Measurements from ENCODE around the gene FOS. TPM values are rescaled to one million over a fixed set of nuclear protein-coding genes. Genes with fewer than 3 reads are reported as not detected.

The FOS gene
- total and polyA plus RNA-seq, 2 of the 13 experiments (the other 11 are each of a cell fraction or from before 2014, with no cell fraction given) = 15.9 to 24.2 TPM

GRCh38 chr14:75250800-75251199 lies 27.8 kb upstream of the FOS start:
- Histone ChIP-seq H3K4me1 (ENCODE audit: insufficient read depth, low read length) (peaks cover 57% of the 10 kb centered on the region), H3K36me3 (replicated peaks in 1 of 2; ENCODE audit: control insufficient read depth in 1 of 2, insufficient read depth in 2 of 2, low read length in 2 of 2) (no peaks in the 10 kb centered on the region), H2AFZ (ENCODE audit: low read length) (no peak overlapping the region), H3K9ac (ENCODE audit: insufficient read depth, low read depth, low read length) (no peak overlapping the region), H3K4me2 (ENCODE audit: low read depth, low read length) (no peak overlapping the region), H3K9me3 (ENCODE audit: low read length) (no peaks in the 10 kb centered on the region), H3K4me3 (replicated peaks in 1 of 3; ENCODE audit: insufficient read depth in 1 of 3, low read depth in 2 of 3, low read length in 3 of 3) (no peak overlapping the region), H3K27me3 (ENCODE audit: control insufficient read depth in 1 of 2, insufficient read depth in 2 of 2, low read length in 2 of 2) (peaks cover 0 to 21% of the 10 kb centered on the region in 2 experiments; a peak in 3 of 5 replicates), H4K20me1 (ENCODE audit: insufficient read depth, low read length) (no peaks in the 10 kb centered on the region), H3K79me2 (ENCODE audit: insufficient read depth, low read length) (no peaks in the 10 kb centered on the region), H3K27ac (ENCODE audit: extremely low read length, insufficient read depth, low read length) (no peak overlapping the region)
- ChIA-PET CTCF (ENCODE audit: low intra/inter-chr PET ratio, low total read pairs) (no interaction called here), POLR2A (no interaction called here)
- no TSS peak for BruUV-seq (replicated peaks)
- WGBS (ENCODE audit: low lambda C conversion rate) = 61% methylated on average over 4 of the region's 4 CpGs
- DNase-seq (ENCODE audit: low spot score) (no peak), ATAC-seq (no peak), FAIRE-seq (no peak)
- in situ Hi-C loops (cut with HindIII; ENCODE audit: extremely low pct_ligation_motif_present, low pct_unique_long_range_greater_than_20kb) = no loop called here
- intact Hi-C loops (cut with micrococcal nuclease; ENCODE audit: unreplicated experiment) = no loop called here
- TF ChIP-seq GABPB1 (CRISPR knock-in tag; IDR thresholded peaks at IDR 0.05) (no peak), ZNF629 (CRISPR knock-in tag; conservative IDR thresholded peaks at IDR 0.05) (0 out of 2 replicates have a peak, but pooled peaks have one; percentile 41), KIAA2018 (CRISPR knock-in tag; IDR thresholded peaks at IDR 0.05; ENCODE audit: borderline replicate concordance) (no peak), ZBTB49 (CRISPR knock-in tag; IDR thresholded peaks at IDR 0.05; ENCODE audit: borderline replicate concordance) (no peak)
